HepG2 (cell line): ENCODE results near the gene GFRA1. TPM values are rescaled to one million over a fixed set of nuclear protein-coding genes. Genes with fewer than 3 reads are reported as not detected.

Experiments
- ATAC-seq: fragments of 200-7000 bp; cut with Tn5 transposase; 3 replicates; pipeline ENCODE4 v1.9.1; 2020; ENCODE audit warnings: mild to moderate bottlenecking, moderate library complexity
- BruUV-seq: library from RNA; stranded (reverse); fragments of 400-500 nt; replicated peaks from 2 replicates; lab custom pipeline; 2021; lab: Mats Ljungman, UMichigan
- CTCF ChIA-PET: fragments of 300-600 bp; formaldehyde crosslinking; extraction: SDS; loops from one replicate; lab custom pipeline; 2021; ENCODE audit warnings: low total read pairs, inconsistent platforms, low intra/inter-chr PET ratio; lab: Yijun Ruan, JAX
- POLR2A ChIA-PET: fragments of 350-600 bp; sonication (Branson Sonifier 250); formaldehyde crosslinking; loops from one replicate; lab custom pipeline; 2020; ENCODE audit warnings: antibody characterized with exemption, inconsistent platforms; lab: Yijun Ruan, JAX
- DNase-seq: peaks from one replicate; pipeline ENCODE4 v3.0.0-alpha.2; 2015; ENCODE audit warnings: low spot score
- FAIRE-seq: peaks from 3 replicates; lab custom pipeline; 2011; peaks lifted over from hg19 to GRCh38; lab: Jason Lieb, UNC
- H2AFZ ChIP-seq: one replicate; pipeline ENCODE4 v1.6.1; 2011; ENCODE audit warnings: low read length, inconsistent platforms
- H3K27ac ChIP-seq: fragments of 300-600 bp; 3 replicates; pipeline ENCODE4 v1.8.0; 2011; ENCODE audit warnings: mixed run types, mild to moderate bottlenecking, mixed read lengths, low read length, inconsistent platforms; ENCODE audit not compliant: insufficient read depth; ENCODE audit errors: extremely low read length
- H3K27me3 ChIP-seq, 2 experiments: fragments of 200-600 bp in 1 of 2; 2 replicates in 1 of 2; 3 replicates in 1 of 2; pipeline versions ENCODE4 v1.6.0 to v1.8.0; 2011; ENCODE audit warnings: low read length in 2 of 2, mild to moderate bottlenecking in 2 of 2, moderate library complexity in 2 of 2, inconsistent platforms in 1 of 2; ENCODE audit not compliant: insufficient read depth in 2 of 2, control insufficient read depth in 1 of 2
- H3K36me3 ChIP-seq, 2 experiments: fragments of 200-600 bp in 1 of 2; replicated peaks in 1 of 2; 2 replicates in 1 of 2; 3 replicates in 1 of 2; pipeline versions ENCODE4 v1.5.1 to v1.8.0; 2011; ENCODE audit warnings: low read length in 2 of 2, inconsistent platforms in 1 of 2; ENCODE audit not compliant: insufficient read depth in 2 of 2, control insufficient read depth in 1 of 2
- H3K4me1 ChIP-seq: 2 replicates; pipeline ENCODE4 v1.5.1; 2012; ENCODE audit warnings: low read length, inconsistent platforms; ENCODE audit not compliant: insufficient read depth
- H3K4me2 ChIP-seq: 2 replicates; pipeline ENCODE4 v1.6.0; 2011; ENCODE audit warnings: low read depth, low read length, inconsistent platforms
- H3K4me3 ChIP-seq, 3 experiments: fragments of 200-600 bp in 1 of 3; sonication (generic), shearing (Covaris generic) in 1 of 3; replicated peaks in 1 of 3; 2 replicates each; pipeline ENCODE4 v1.5.1; 2011 to 2016; ENCODE audit warnings: low read length in 3 of 3, inconsistent platforms in 2 of 3, low read depth in 2 of 3, mild to moderate bottlenecking in 2 of 3, control low read depth in 1 of 3, mixed read lengths in 1 of 3; ENCODE audit not compliant: insufficient read depth in 1 of 3
- H3K79me2 ChIP-seq: one replicate; pipeline ENCODE4 v1.6.1; 2011; ENCODE audit warnings: low read length, inconsistent platforms; ENCODE audit not compliant: insufficient read depth
- H3K9ac ChIP-seq: 2 replicates; pipeline ENCODE4 v1.6.0; 2011; ENCODE audit warnings: mild to moderate bottlenecking, low read depth, low read length, inconsistent platforms; ENCODE audit not compliant: insufficient read depth
- H3K9me3 ChIP-seq: 2 replicates; pipeline ENCODE4 v1.5.1; 2012; ENCODE audit warnings: mild to moderate bottlenecking, low read length
- H4K20me1 ChIP-seq: 2 replicates; pipeline ENCODE4 v1.6.0; 2011; ENCODE audit warnings: inconsistent platforms, mild to moderate bottlenecking, low read length, moderate library complexity; ENCODE audit not compliant: insufficient read depth
- ATF1 ChIP-seq: IDR thresholded peaks from 2 replicates; pipeline ENCODE4 v1.6.1; 2016; ENCODE audit warnings: mild to moderate bottlenecking, control low read depth
- ATF4 ChIP-seq, 2 experiments: fragments of 450-650 bp in 1 of 2; sonication (generic) in 1 of 2; formaldehyde crosslinking; IDR thresholded peaks; 2 replicates each; pipeline versions ENCODE4 v1.5.0 to v1.8.0; 2020 to 2022; ENCODE audit warnings: mild to moderate bottlenecking in 1 of 2, missing genetic modification reagents in 1 of 2
- CREB3 ChIP-seq: sonication (generic); formaldehyde crosslinking; IDR thresholded peaks from 2 replicates; pipeline ENCODE4 v1.5.0; 2020; ENCODE audit warnings: missing genetic modification reagents
- HMGA1 ChIP-seq: sonication (generic); formaldehyde crosslinking; conservative IDR thresholded peaks from 2 replicates; pipeline ENCODE4 v1.4.0; 2020; ENCODE audit warnings: missing genetic modification reagents
- MED1 ChIP-seq: sonication (generic); formaldehyde crosslinking; IDR thresholded peaks from 2 replicates; pipeline ENCODE4 v1.4.0; 2020; ENCODE audit warnings: missing genetic modification reagents
- MYNN ChIP-seq: sonication (generic); formaldehyde crosslinking; IDR thresholded peaks from 2 replicates; pipeline ENCODE4 v1.4.0; 2020; ENCODE audit warnings: mild to moderate bottlenecking, low read depth, missing genetic modification reagents
- RAD51 ChIP-seq: fragments of 450-650 bp; IDR thresholded peaks from 2 replicates; pipeline ENCODE4 v1.6.1; 2016; ENCODE audit warnings: borderline replicate concordance
- RCOR2 ChIP-seq: IDR thresholded peaks from 2 replicates; pipeline ENCODE4 v1.6.1; 2016; ENCODE audit warnings: missing biosample characterization, missing genetic modification reagents
- TCF12 ChIP-seq, 2 experiments: fragments of 450-650 bp in 1 of 2; sonication (generic) in 1 of 2; formaldehyde crosslinking in 1 of 2; IDR thresholded peaks; 2 replicates each; pipeline versions ENCODE4 v1.6.1 to v1.8.0; 2017 to 2022; ENCODE audit warnings: antibody characterized with exemption in 1 of 2, mild to moderate bottlenecking in 1 of 2, missing genetic modification reagents in 1 of 2, moderate library complexity in 1 of 2
- YEATS4 ChIP-seq: sonication (generic); formaldehyde crosslinking; IDR thresholded peaks from 2 replicates; pipeline ENCODE4 v1.4.0; 2020; ENCODE audit warnings: missing genetic modification reagents, borderline replicate concordance
- ZBTB7A ChIP-seq: sonication (generic); formaldehyde crosslinking; IDR thresholded peaks from 2 replicates; pipeline ENCODE4 v1.8.0; 2022; ENCODE audit warnings: mild to moderate bottlenecking, missing genetic modification reagents
- ZC3H13 ChIP-seq: sonication (generic); formaldehyde crosslinking; IDR thresholded peaks from 2 replicates; pipeline ENCODE4 v1.8.1; 2023; ENCODE audit warnings: mild to moderate bottlenecking, missing genetic modification reagents, moderate library complexity
- ZNF234 ChIP-seq: sonication (generic); formaldehyde crosslinking; conservative IDR thresholded peaks from 2 replicates; pipeline ENCODE4 v1.5.1; 2020; ENCODE audit warnings: mild to moderate bottlenecking, missing genetic modification reagents
- ZNF576 ChIP-seq: sonication (generic); formaldehyde crosslinking; IDR thresholded peaks from 2 replicates; pipeline ENCODE4 v1.4.0; 2020; ENCODE audit warnings: mild to moderate bottlenecking, missing genetic modification reagents
- ZNF703 ChIP-seq: sonication (generic); formaldehyde crosslinking; IDR thresholded peaks from 2 replicates; pipeline ENCODE4 v1.5.1; 2020; ENCODE audit warnings: missing genetic modification reagents, mild to moderate bottlenecking, moderate library complexity, borderline replicate concordance
- WGBS: methylation state at CpG from one replicate; pipeline ENCODE4 v1.1.6; 2017; ENCODE audit warnings: low lambda C conversion rate; 5-methylcytosine and 5-hydroxymethylcytosine counted together
- in situ Hi-C: cut with HindIII; loops from 2 replicates; pipeline ENCODE4 v1.10.0; 2017; ENCODE audit warnings: low pct_unique_long_range_greater_than_20kb; ENCODE audit not compliant: extremely low pct_ligation_motif_present
- intact Hi-C: fragments of 100-400 bp; cut with micrococcal nuclease; formaldehyde crosslinking; loops from one replicate; pipeline ENCODE4 v1.10.0; 2022; ENCODE audit not compliant: unreplicated experiment
- polyA plus RNA-seq, 8 experiments: library from polyadenylated mRNA; depleted of rRNA in 3 of 8; stranded (reverse) in 7 of 8; unstranded in 1 of 8; fragments of >200 nt; fragmentation: Illumina TruSeq in 4 of 8; extraction: Trizol in 4 of 8; gene quantifications; 2 replicates each; pipeline versions ENCODE4 v1.2.1 to v1.2.3, GENCODE V29; 2011 to 2016; ENCODE audit warnings: low read depth in 4 of 8, missing spikeins in 1 of 8, mixed read lengths in 1 of 8; ENCODE audit not compliant: insufficient read depth in 1 of 8
- total RNA-seq, 5 experiments: library from RNA; depleted of rRNA; stranded (reverse); fragments of >200 nt; fragmentation: Illumina TruSeq; extraction: Trizol; gene quantifications; 2 replicates each; pipeline ENCODE4 v1.2.3, GENCODE V29; 2016; ENCODE audit warnings: low read depth in 1 of 5

Gene GFRA1
- total and polyA plus RNA-seq, 2 of the 13 experiments (the other 11 are each of a cell fraction or from before 2014, with no cell fraction given), result not detected

GRCh38 chr10:116289652-116290051 is 16.6 kb upstream of the GFRA1 start:
- no peak overlapping the region for H2AFZ ChIP-seq
- H4K20me1 ChIP-seq, result no peaks in the 10 kb centered on the region
- H3K79me2 ChIP-seq, result no peaks in the 10 kb centered on the region
- intact Hi-C loops, result loop anchor here (5.0 kb wide), 1 partner anchor 207 kb away; no protein-coding TSS in a partner anchor
- H3K9ac ChIP-seq, result no peak overlapping the region
- H3K36me3 ChIP-seq, result no peaks in the 10 kb centered on the region
- no peaks in the 10 kb centered on the region for H3K9me3 ChIP-seq
- ChIA-PET CTCF (no interaction called here), POLR2A (no interaction called here)
- ATAC-seq, result no peak
- H3K4me3 ChIP-seq, result no peak overlapping the region
- no peaks in the 10 kb centered on the region for H3K27me3 ChIP-seq
- BruUV-seq, result no TSS peak
- FAIRE-seq, result no peak
- WGBS, result 2% methylated on average over 1 of the region's 1 CpG
- no peak for DNase-seq
- no peak for TF ChIP-seq ATF4 (CRISPR knock-in tag; IDR thresholded peaks at IDR 0.05)
- TF ChIP-seq CREB3 (CRISPR knock-in tag), result no peak
- TF ChIP-seq MED1 (CRISPR knock-in tag), result no peak
- TF ChIP-seq ZC3H13 (CRISPR knock-in tag), result no peak
- no peak for TF ChIP-seq ZBTB7A
- no peak for TF ChIP-seq ATF1 (CRISPR knock-in tag)
- TF ChIP-seq MYNN (CRISPR knock-in tag), result no peak
- no peak for TF ChIP-seq TCF12 (IDR thresholded peaks at IDR 0.05)
- no peak for TF ChIP-seq TCF12 (CRISPR knock-in tag; IDR thresholded peaks at IDR 0.05)
- no peak for TF ChIP-seq YEATS4 (CRISPR knock-in tag)
- TF ChIP-seq HMGA1 (CRISPR knock-in tag), result no peak
- TF ChIP-seq ZNF576, result no peak
- no peak for TF ChIP-seq RAD51
- TF ChIP-seq ZNF234, result no peak
- TF ChIP-seq RCOR2 (CRISPR knock-in tag), result no peak
- no peak for TF ChIP-seq ZNF703 (CRISPR knock-in tag)
- in situ Hi-C loops, result loop anchor here (10.0 kb wide), 2 partner anchors 485 to 585 kb away; no protein-coding TSS in a partner anchor
- H3K4me1 ChIP-seq, result no peaks in the 10 kb centered on the region
- no peak overlapping the region for H3K27ac ChIP-seq
- no peak overlapping the region for H3K4me2 ChIP-seq
